CD4-positive, alpha-beta T cell treated with Interleukin-6 for 4 hours (primary cell): ENCODE data around the gene FSIP1.

Experiments used
- DNase-seq: peaks from one replicate; pipeline ENCODE4 v3.0.0-alpha.2; 2020; ENCODE audit warnings: mixed read lengths

Gene FSIP1

GRCh38 chr15:39580117-39580484 is 202.5 kb downstream of the FSIP1 start:
- peak; percentile 82 for DNase-seq

GRCh38 chr15:39579487-39580116 is 203.0 kb downstream of the FSIP1 start:
- no peak for DNase-seq

- no peak for DNase-seq
These were observed 203.7 kb downstream of the FSIP1 start for GRCh38 chr15:39578851-39579486.

- DNase-seq = no peak
These were observed 207.5 kb downstream of the FSIP1 start for GRCh38 chr15:39575180-39575579.

GRCh38 chr15:39574427-39574826 is 208.2 kb downstream of the FSIP1 start:
- no peak for DNase-seq

- DNase-seq = no peak
These were observed 208.8 kb downstream of the FSIP1 start for GRCh38 chr15:39573844-39574243.

GRCh38 chr15:39573287-39573686 is 209.4 kb downstream of the FSIP1 start:
- DNase-seq = no peak

GRCh38 chr15:39565851-39566250 is 216.8 kb downstream of the FSIP1 start:
- no peak for DNase-seq

GRCh38 chr15:39564972-39565665 is 217.5 kb downstream of the FSIP1 start:
- no peak for DNase-seq

- no peak for DNase-seq
These were observed 224.2 kb downstream of the FSIP1 start for GRCh38 chr15:39558421-39558820.

GRCh38 chr15:39556461-39556860 is 226.2 kb downstream of the FSIP1 start:
- DNase-seq = no peak

- no peak for DNase-seq
These were observed 226.8 kb downstream of the FSIP1 start for GRCh38 chr15:39555885-39556284.

- DNase-seq = no peak
These were observed 227.8 kb downstream of the FSIP1 start for GRCh38 chr15:39554746-39555387.

- no peak for DNase-seq
These were observed 228.5 kb downstream of the FSIP1 start for GRCh38 chr15:39553947-39554693.

- DNase-seq = no peak
These were observed 230.1 kb downstream of the FSIP1 start for GRCh38 chr15:39552556-39552955.

GRCh38 chr15:39551476-39551875 is 231.2 kb downstream of the FSIP1 start:
- DNase-seq = no peak
